Left colon (tissue), 2 donors: ENCODE data around the gene NEIL3. TPM values are rescaled to one million over a fixed set of nuclear protein-coding genes. Genes with fewer than 3 reads are reported as not detected.

Source experiments
- ATAC-seq: fragments of 200-7000 bp; cut with Tn5 transposase; one replicate; pipeline ENCODE4 v1.9.1; 2020; ENCODE audit warnings: mild to moderate bottlenecking, moderate library complexity
- DNase-seq, 2 donors: peaks; one replicate each; pipeline ENCODE4 v3.0.0-alpha.2; 2020
- intact Hi-C, 2 donors: fragments of 100-400 bp; cut with DNase I in 1 of 2; cut with micrococcal nuclease in 1 of 2; formaldehyde crosslinking; loops; one replicate each; pipeline versions ENCODE4 v1.11.2 to v1.14.0; 2022; cut with DNase I, micrococcal nuclease
- long read RNA-seq: library from polyadenylated mRNA; unstranded; transcript quantifications from one replicate; pipeline ENCODE4 v2.0.0, GENCODE V29; 2021
- total RNA-seq, 2 donors: library from RNA; stranded (reverse); fragmentation: NEBNext Ultra II Directional; extraction: Animal tissue kit (Norgen Biotek cat#: 25700); gene quantifications; one replicate each; pipeline ENCODE4 v1.2.1, GENCODE V29; 2021
- donor health status: DM: no; HTN: no; CAD: no.
- donor health status: DM: yes; HTN: yes; CAD: no.

The NEIL3 gene
- total RNA-seq = 1 to 10 TPM; 1.0 to 2.3 TPM
- long read RNA-seq, partial matches to known transcripts = 0 of 2 reads
- long read RNA-seq, other reads (novel, unspliced or antisense) = 1 of 2 reads

- intact Hi-C loops = no loop called here
- ATAC-seq = peak; percentile 99
- peak; percentile 90 to 97 for DNase-seq
These were observed at the start of gene NEIL3 for GRCh38 chr4:177309522-177310371. Gene NEIL3 (plus strand): TSS chr4:177309874. CDS start chr4:177309954, 80 bp downstream.

- no peak for DNase-seq
- no peak for ATAC-seq
- intact Hi-C loops = no loop called here
These were observed 45.9 kb upstream of the NEIL3 start for GRCh38 chr4:177263818-177264217.

GRCh38 chr4:177264788-177265422 lies 44.8 kb upstream of the NEIL3 start:
- intact Hi-C loops = no loop called here
- ATAC-seq = no peak
- no peak for DNase-seq

- ATAC-seq (peak; percentile 93), DNase-seq (no peak)
- intact Hi-C loops = no loop called here
These were observed 43.9 kb upstream of the NEIL3 start for GRCh38 chr4:177265729-177266128.

- intact Hi-C loops = no loop called here
- no peak for DNase-seq
- ATAC-seq = no peak
These were observed 43.2 kb upstream of the NEIL3 start for GRCh38 chr4:177266506-177266905.

GRCh38 chr4:177267911-177268310 lies 41.8 kb upstream of the NEIL3 start:
- ATAC-seq = no peak
- intact Hi-C loops = no loop called here
- DNase-seq = no peak

GRCh38 chr4:177271091-177271490 lies 38.6 kb upstream of the NEIL3 start:
- no peak for ATAC-seq
- no peak for DNase-seq
- intact Hi-C loops = no loop called here

- intact Hi-C loops = no loop called here
- no peak for DNase-seq
- no peak for ATAC-seq
These were observed 37.5 kb upstream of the NEIL3 start for GRCh38 chr4:177271915-177272766.

GRCh38 chr4:177275999-177276398 lies 33.7 kb upstream of the NEIL3 start:
- no peak for ATAC-seq
- intact Hi-C loops = no loop called here
- DNase-seq = no peak

GRCh38 chr4:177281351-177281909 lies 28.2 kb upstream of the NEIL3 start:
- DNase-seq (no peak), ATAC-seq (no peak)
- intact Hi-C loops = no loop called here

GRCh38 chr4:177282284-177282835 lies 27.3 kb upstream of the NEIL3 start:
- ATAC-seq (no peak), DNase-seq (no peak)

GRCh38 chr4:177283167-177283566 lies 26.5 kb upstream of the NEIL3 start:
- intact Hi-C loops = no loop called here
- DNase-seq = no peak
- ATAC-seq = no peak

More at GRCh38 chr4:177282284-177282835, 27.3 kb upstream of the NEIL3 start:
- intact Hi-C loops = no loop called here

GRCh38 chr4:177285953-177286352 lies 23.7 kb upstream of the NEIL3 start:
- intact Hi-C loops = no loop called here
- no peak for DNase-seq
- ATAC-seq = no peak

GRCh38 chr4:177287255-177287654 lies 22.4 kb upstream of the NEIL3 start:
- no peak for ATAC-seq
- intact Hi-C loops = no loop called here
- DNase-seq = no peak

- no peak for ATAC-seq
These were observed 21.3 kb upstream of the NEIL3 start for GRCh38 chr4:177288335-177288734.

GRCh38 chr4:177290780-177291179 lies 18.9 kb upstream of the NEIL3 start:
- intact Hi-C loops = no loop called here
- no peak for ATAC-seq
- DNase-seq = no peak

More at GRCh38 chr4:177288335-177288734, 21.3 kb upstream of the NEIL3 start:
- intact Hi-C loops = no loop called here
- no peak for DNase-seq

GRCh38 chr4:177292171-177292570 lies 17.5 kb upstream of the NEIL3 start:
- ATAC-seq (no peak), DNase-seq (no peak)
- intact Hi-C loops = no loop called here

GRCh38 chr4:177293208-177294033 lies 16.3 kb upstream of the NEIL3 start:
- ATAC-seq = no peak
- intact Hi-C loops = no loop called here
- DNase-seq = no peak
